ENCODE measurements around the gene ABCB11.
"Not testable (repeated sequence)": the region's sequence is repeated elsewhere in the genome, so short reads cannot be mapped to it uniquely, and the experiment has no call there.

The ABCB11 gene

GRCh38 chr2:169012812-169013627 is 18.1 kb downstream of the ABCB11 start:
- H3K4me3 ChIP-seq (ENCODE audit: low read depth, low read length) = no peak overlapping the region
- TF ChIP-seq CTCF (IDR thresholded peaks at IDR 0.05; ENCODE audit: low read depth, low read length) (no peak), POLR2A (IDR thresholded peaks at IDR 0.05; ENCODE audit: extremely low read depth, insufficient read length) (no peak), MAX (IDR thresholded peaks at IDR 0.05; ENCODE audit: low read depth, low read length) (no peak)
- DNase-seq (ENCODE audit: low read depth) = no peak

- DNase-seq (ENCODE audit: low read depth); H3K4me3 ChIP-seq (ENCODE audit: low read depth, low read length): not testable (repeated sequence)
Observed at GRCh38 chr2:169012191-169012792, 18.8 kb downstream of the ABCB11 start.

- no peak overlapping the region for H3K4me3 ChIP-seq (ENCODE audit: low read depth, low read length)
- no peak for DNase-seq (ENCODE audit: low read depth)
- TF ChIP-seq POLR2A (IDR thresholded peaks at IDR 0.05; ENCODE audit: extremely low read depth, insufficient read length) (no peak), MYC (IDR thresholded peaks at IDR 0.05; ENCODE audit: low read depth, low read length) (no peak), MAX (IDR thresholded peaks at IDR 0.05; ENCODE audit: low read depth, low read length) (no peak), CTCF (IDR thresholded peaks at IDR 0.05; ENCODE audit: low read depth, low read length) (no peak)
Observed at GRCh38 chr2:169011698-169012097, 19.4 kb downstream of the ABCB11 start.

- H3K4me3 ChIP-seq (ENCODE audit: low read depth, low read length) = no peak overlapping the region
- DNase-seq (ENCODE audit: low read depth) = no peak
- TF ChIP-seq CTCF (IDR thresholded peaks at IDR 0.05; ENCODE audit: low read depth, low read length) = no peak
- no peak for TF ChIP-seq POLR2A (IDR thresholded peaks at IDR 0.05; ENCODE audit: extremely low read depth, insufficient read length)
- TF ChIP-seq MYC (IDR thresholded peaks at IDR 0.05; ENCODE audit: low read depth, low read length) = no peak
- TF ChIP-seq MAX (IDR thresholded peaks at IDR 0.05; ENCODE audit: low read depth, low read length) = no peak
Observed at GRCh38 chr2:169010633-169011460, 20.3 kb downstream of the ABCB11 start.

GRCh38 chr2:169009865-169010579 is 21.1 kb downstream of the ABCB11 start:
- H3K4me3 ChIP-seq (ENCODE audit: low read depth, low read length) = no peak overlapping the region
- no peak for DNase-seq (ENCODE audit: low read depth)
- TF ChIP-seq CTCF (IDR thresholded peaks at IDR 0.05; ENCODE audit: low read depth, low read length) (no peak), MAX (IDR thresholded peaks at IDR 0.05; ENCODE audit: low read depth, low read length) (no peak), POLR2A (IDR thresholded peaks at IDR 0.05; ENCODE audit: extremely low read depth, insufficient read length) (no peak), MYC (IDR thresholded peaks at IDR 0.05; ENCODE audit: low read depth, low read length) (no peak)
